ENCODE measurements around the gene CALU.

Gene CALU

DNA sequence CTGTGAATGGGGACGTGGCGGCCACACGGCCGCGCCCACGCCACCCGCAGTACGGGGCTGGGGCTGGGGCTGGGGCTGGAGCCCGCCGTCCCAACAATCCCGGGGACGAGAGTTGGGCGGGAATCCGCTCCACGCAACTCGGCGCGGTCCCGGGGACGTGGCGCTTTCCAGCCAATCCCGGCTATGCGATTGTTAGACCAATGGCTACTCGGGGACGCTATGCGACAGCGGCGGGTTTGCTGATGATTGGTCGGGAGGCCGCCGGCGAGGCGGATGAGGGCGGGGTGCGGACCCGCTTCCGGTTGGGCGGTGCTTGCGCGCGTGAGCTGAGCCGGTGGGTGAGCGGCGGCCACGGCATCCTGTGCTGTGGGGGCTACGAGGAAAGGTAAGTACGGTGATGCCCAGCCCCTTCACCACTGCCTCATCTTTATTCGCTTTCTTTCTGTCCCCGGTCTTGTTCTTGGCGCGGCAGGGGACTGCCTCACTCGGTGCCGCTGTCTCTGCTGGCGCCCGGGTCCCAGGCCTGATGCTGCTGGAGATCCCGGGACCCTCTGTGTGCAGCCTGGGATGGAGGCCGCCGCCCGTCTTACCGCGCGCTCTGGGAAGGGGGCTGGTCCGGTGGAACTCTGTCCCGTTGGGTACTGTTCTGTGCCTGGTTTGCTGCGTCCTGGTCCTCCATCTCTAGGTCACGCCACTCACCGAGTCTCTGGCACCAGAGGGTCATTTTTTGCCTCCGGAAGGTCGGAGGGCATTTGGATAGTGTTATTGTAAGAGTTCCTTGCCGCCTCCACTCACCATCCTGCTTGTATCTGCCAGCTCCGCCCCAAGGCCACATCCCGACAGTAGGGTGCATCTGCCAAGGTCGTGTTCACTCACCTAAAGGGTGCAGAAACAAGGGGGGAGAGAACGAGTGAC is at the start of gene CALU:
Gene CALU (plus strand): TSS at position 312 of the 915 bp plus-strand sequence. CDS start 9,225 bp downstream, outside the sequence.
- peak within 1 kb of the TSS; percentile 67 for H2AFZ ChIP-seq (ENCODE audit: low read depth, low read length)
- no peaks in the 10 kb centered on the region for H3K9me3 ChIP-seq (ENCODE audit: low read length)
- H3K4me1 ChIP-seq (ENCODE audit: insufficient read depth, low read length) = peaks cover 17% of the 10 kb centered on the region
- peak within 1 kb of the TSS; percentile 97 for H3K4me3 ChIP-seq (ENCODE audit: low read length)
- no peaks in the 10 kb centered on the region for H3K27me3 ChIP-seq (ENCODE audit: insufficient read depth, low read length)
- no peaks in the 10 kb centered on the region for H3K36me3 ChIP-seq (ENCODE audit: insufficient read depth, low read length)

GRCh38 chr7:128691227-128691626 is 47.9 kb upstream of the CALU start:
- no peak overlapping the region for H2AFZ ChIP-seq (ENCODE audit: low read depth, low read length)
- H3K36me3 ChIP-seq (ENCODE audit: insufficient read depth, low read length) = no peaks in the 10 kb centered on the region
- H3K27me3 ChIP-seq (ENCODE audit: insufficient read depth, low read length) = no peaks in the 10 kb centered on the region
- H3K4me1 ChIP-seq (ENCODE audit: insufficient read depth, low read length) = no peaks in the 10 kb centered on the region
- no peaks in the 10 kb centered on the region for H3K9me3 ChIP-seq (ENCODE audit: low read length)
- no peak overlapping the region for H3K4me3 ChIP-seq (ENCODE audit: low read length)

- H3K9me3 ChIP-seq (ENCODE audit: low read length) = no peaks in the 10 kb centered on the region
- no peak overlapping the region for H3K4me3 ChIP-seq (ENCODE audit: low read length)
- no peaks in the 10 kb centered on the region for H3K36me3 ChIP-seq (ENCODE audit: insufficient read depth, low read length)
- H3K4me1 ChIP-seq (ENCODE audit: insufficient read depth, low read length) = no peaks in the 10 kb centered on the region
- H2AFZ ChIP-seq (ENCODE audit: low read depth, low read length) = no peak overlapping the region
- H3K27me3 ChIP-seq (ENCODE audit: insufficient read depth, low read length) = peaks cover 9% of the 10 kb centered on the region
These were observed 46.4 kb upstream of the CALU start for GRCh38 chr7:128692623-128693270.

- Histone ChIP-seq H3K4me3 (ENCODE audit: low read length) (no peak overlapping the region), H3K36me3 (ENCODE audit: insufficient read depth, low read length) (no peaks in the 10 kb centered on the region), H3K4me1 (ENCODE audit: insufficient read depth, low read length) (no peaks in the 10 kb centered on the region), H3K27me3 (ENCODE audit: insufficient read depth, low read length) (peaks cover 14% of the 10 kb centered on the region), H2AFZ (ENCODE audit: low read depth, low read length) (no peak overlapping the region), H3K9me3 (ENCODE audit: low read length) (no peaks in the 10 kb centered on the region)
These were observed 45.7 kb upstream of the CALU start for GRCh38 chr7:128693373-128694015.

DNA sequence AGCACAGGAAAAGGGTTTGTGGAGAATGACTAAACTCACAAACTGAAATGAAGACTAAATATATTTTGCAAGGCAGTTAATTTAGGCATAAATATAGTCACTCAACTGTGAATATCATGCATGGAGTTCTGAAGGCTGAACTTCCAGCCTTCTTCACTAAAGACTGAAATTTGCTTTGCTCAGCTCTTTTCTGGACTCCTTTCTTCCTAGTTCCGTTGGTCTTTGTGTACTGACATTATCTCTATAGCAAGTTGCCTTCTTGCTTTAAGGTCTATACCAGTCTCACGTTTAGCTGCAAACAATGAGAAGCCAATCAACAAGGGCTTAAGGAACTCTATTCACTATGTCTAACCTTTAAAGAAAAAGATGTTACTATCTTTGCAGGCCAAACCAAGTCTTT is 44.4 kb upstream of the CALU start:
- no peaks in the 10 kb centered on the region for H3K36me3 ChIP-seq (ENCODE audit: insufficient read depth, low read length)
- H3K4me3 ChIP-seq (ENCODE audit: low read length) = no peak overlapping the region
- H3K4me1 ChIP-seq (ENCODE audit: insufficient read depth, low read length) = peaks cover 6% of the 10 kb centered on the region
- H2AFZ ChIP-seq (ENCODE audit: low read depth, low read length) = no peak overlapping the region
- peaks cover 14% of the 10 kb centered on the region for H3K27me3 ChIP-seq (ENCODE audit: insufficient read depth, low read length)
- H3K9me3 ChIP-seq (ENCODE audit: low read length) = no peaks in the 10 kb centered on the region

- peak overlapping the region; percentile 73 for H2AFZ ChIP-seq (ENCODE audit: low read depth, low read length)
- H3K9me3 ChIP-seq (ENCODE audit: low read length) = peaks cover 3% of the 10 kb centered on the region
- H3K4me1 ChIP-seq (ENCODE audit: insufficient read depth, low read length) = peaks cover 9% of the 10 kb centered on the region
- no peaks in the 10 kb centered on the region for H3K36me3 ChIP-seq (ENCODE audit: insufficient read depth, low read length)
- peaks cover 14% of the 10 kb centered on the region for H3K27me3 ChIP-seq (ENCODE audit: insufficient read depth, low read length)
- peak overlapping the region; percentile 39 for H3K4me3 ChIP-seq (ENCODE audit: low read length)
These were observed 41.8 kb upstream of the CALU start for GRCh38 chr7:128697302-128697905.

DNA sequence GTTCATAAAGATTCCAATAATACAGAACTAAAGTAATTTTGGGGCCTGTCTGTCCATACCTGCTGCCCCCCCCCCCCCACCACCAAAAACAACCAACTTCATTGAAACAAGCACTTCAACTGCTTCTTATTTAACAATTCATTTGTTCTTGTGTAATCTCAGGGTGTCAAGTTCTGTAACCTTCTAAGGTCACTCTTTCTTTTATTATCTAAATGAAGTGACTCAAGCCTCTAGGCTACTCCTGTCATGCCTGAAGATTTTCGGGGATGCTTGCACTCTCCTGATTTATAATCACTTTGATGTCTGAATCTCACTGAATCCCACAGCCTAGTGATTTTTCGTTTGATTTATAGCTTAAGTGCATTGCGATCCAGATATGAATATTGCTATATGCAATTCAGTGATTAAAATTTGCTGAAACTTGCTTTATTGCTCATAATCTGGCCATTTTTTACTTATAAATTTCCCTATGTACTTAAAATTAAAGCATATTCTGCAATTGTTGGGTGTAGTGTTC is 39.9 kb upstream of the CALU start:
- Histone ChIP-seq H3K9me3 (ENCODE audit: low read length) (peaks cover 3% of the 10 kb centered on the region), H3K4me3 (ENCODE audit: low read length) (no peak overlapping the region), H2AFZ (ENCODE audit: low read depth, low read length) (no peak overlapping the region), H3K4me1 (ENCODE audit: insufficient read depth, low read length) (peaks cover 9% of the 10 kb centered on the region), H3K36me3 (ENCODE audit: insufficient read depth, low read length) (no peaks in the 10 kb centered on the region), H3K27me3 (ENCODE audit: insufficient read depth, low read length) (peaks cover 14% of the 10 kb centered on the region)

GRCh38 chr7:128699895-128700294 is 39.3 kb upstream of the CALU start:
- Histone ChIP-seq H3K27me3 (ENCODE audit: insufficient read depth, low read length) (peaks cover 14% of the 10 kb centered on the region), H3K4me1 (ENCODE audit: insufficient read depth, low read length) (peaks cover 9% of the 10 kb centered on the region), H3K9me3 (ENCODE audit: low read length) (peaks cover 3% of the 10 kb centered on the region), H3K36me3 (ENCODE audit: insufficient read depth, low read length) (no peaks in the 10 kb centered on the region), H2AFZ (ENCODE audit: low read depth, low read length) (no peak overlapping the region), H3K4me3 (ENCODE audit: low read length) (no peak overlapping the region)

- no peak overlapping the region for H2AFZ ChIP-seq (ENCODE audit: low read depth, low read length)
- H3K36me3 ChIP-seq (ENCODE audit: insufficient read depth, low read length) = no peaks in the 10 kb centered on the region
- peaks cover 14% of the 10 kb centered on the region for H3K27me3 ChIP-seq (ENCODE audit: insufficient read depth, low read length)
- peaks cover 3% of the 10 kb centered on the region for H3K9me3 ChIP-seq (ENCODE audit: low read length)
- no peak overlapping the region for H3K4me3 ChIP-seq (ENCODE audit: low read length)
- peaks cover 9% of the 10 kb centered on the region for H3K4me1 ChIP-seq (ENCODE audit: insufficient read depth, low read length)
These were observed 37.9 kb upstream of the CALU start for GRCh38 chr7:128701062-128701785.

DNA sequence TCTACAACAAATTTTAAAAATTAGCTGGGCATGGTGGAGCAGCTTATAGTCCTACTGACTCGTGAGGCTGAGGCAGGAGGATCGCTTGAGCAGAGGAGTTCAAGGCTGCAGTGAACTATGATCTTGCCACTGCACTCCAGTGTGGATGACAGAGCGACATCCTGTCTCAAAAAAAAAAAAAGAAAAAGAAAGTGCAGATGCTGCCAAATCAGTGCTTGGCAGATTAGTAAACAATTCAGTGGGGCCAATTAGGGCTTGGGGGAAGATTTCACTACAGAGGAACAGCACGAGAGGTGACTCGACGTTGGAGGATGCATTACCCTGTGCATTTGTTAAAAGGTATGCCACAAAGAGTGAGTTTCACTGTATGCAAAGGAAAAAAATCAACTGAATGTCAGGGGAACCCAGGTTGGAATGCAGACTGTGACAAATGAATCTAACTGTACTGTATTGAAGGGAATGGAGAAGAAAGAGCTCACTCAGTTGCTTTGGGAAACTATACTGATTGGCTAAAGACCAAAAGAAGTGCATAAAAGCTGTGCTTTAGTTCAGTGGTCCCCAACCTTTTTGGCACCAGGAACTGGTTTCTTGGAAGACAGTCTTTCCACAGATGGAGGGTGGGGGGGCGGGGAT is 35.4 kb upstream of the CALU start:
- no peaks in the 10 kb centered on the region for H3K27me3 ChIP-seq (ENCODE audit: insufficient read depth, low read length)
- H3K36me3 ChIP-seq (ENCODE audit: insufficient read depth, low read length) = no peaks in the 10 kb centered on the region

GRCh38 chr7:128705891-128706333 is 33.2 kb upstream of the CALU start:
- Histone ChIP-seq H2AFZ (ENCODE audit: low read depth, low read length) (no peak overlapping the region), H3K27me3 (ENCODE audit: insufficient read depth, low read length) (no peaks in the 10 kb centered on the region), H3K4me1 (ENCODE audit: insufficient read depth, low read length) (no peaks in the 10 kb centered on the region), H3K36me3 (ENCODE audit: insufficient read depth, low read length) (no peaks in the 10 kb centered on the region), H3K9me3 (ENCODE audit: low read length) (no peaks in the 10 kb centered on the region), H3K4me3 (ENCODE audit: low read length) (no peak overlapping the region)

More for the DNA sequence above, 35.4 kb upstream of the CALU start:
- peaks cover 3% of the 10 kb centered on the region for H3K9me3 ChIP-seq (ENCODE audit: low read length)
- no peak overlapping the region for H2AFZ ChIP-seq (ENCODE audit: low read depth, low read length)
- H3K4me1 ChIP-seq (ENCODE audit: insufficient read depth, low read length) = peaks cover 9% of the 10 kb centered on the region
- H3K4me3 ChIP-seq (ENCODE audit: low read length) = no peak overlapping the region

DNA sequence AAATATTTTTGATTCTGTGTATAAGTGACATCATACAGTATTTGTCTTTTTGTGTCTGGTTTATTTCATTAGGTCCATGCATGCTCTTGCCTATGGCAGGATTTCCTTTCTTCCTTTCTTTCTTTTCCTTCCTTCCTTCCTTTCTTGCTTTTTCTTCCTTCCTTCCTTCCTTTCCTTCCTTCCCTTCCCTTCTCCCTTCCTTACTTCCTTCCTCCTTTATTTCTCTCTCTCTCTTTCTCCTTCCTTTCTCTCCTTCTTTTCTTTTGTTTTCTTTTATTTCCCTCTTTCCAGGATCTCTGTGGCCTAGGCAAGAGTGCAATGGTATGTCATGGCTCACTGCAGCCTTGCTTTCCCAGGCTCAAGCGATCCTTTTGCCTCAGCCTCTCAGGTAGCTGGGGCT is 31.4 kb upstream of the CALU start:
- H3K9me3 ChIP-seq (ENCODE audit: low read length) = no peaks in the 10 kb centered on the region
- H2AFZ ChIP-seq (ENCODE audit: low read depth, low read length) = no peak overlapping the region
- H3K36me3 ChIP-seq (ENCODE audit: insufficient read depth, low read length) = no peaks in the 10 kb centered on the region
- H3K4me3 ChIP-seq (ENCODE audit: low read length) = no peak overlapping the region
- no peaks in the 10 kb centered on the region for H3K27me3 ChIP-seq (ENCODE audit: insufficient read depth, low read length)
- no peaks in the 10 kb centered on the region for H3K4me1 ChIP-seq (ENCODE audit: insufficient read depth, low read length)

All from neuron (in vitro differentiated cells).